GM19099 (cell line): Measurements from ENCODE around the gene BABAM1.

Experiments
- POLR2A ChIP-seq: IDR thresholded peaks from 3 replicates; pipeline ENCODE4 v1.6.1; 2011; ENCODE audit warnings: low read depth; ENCODE audit not compliant: insufficient read length; ENCODE audit errors: extremely low read depth

BABAM1 gene

DNA sequence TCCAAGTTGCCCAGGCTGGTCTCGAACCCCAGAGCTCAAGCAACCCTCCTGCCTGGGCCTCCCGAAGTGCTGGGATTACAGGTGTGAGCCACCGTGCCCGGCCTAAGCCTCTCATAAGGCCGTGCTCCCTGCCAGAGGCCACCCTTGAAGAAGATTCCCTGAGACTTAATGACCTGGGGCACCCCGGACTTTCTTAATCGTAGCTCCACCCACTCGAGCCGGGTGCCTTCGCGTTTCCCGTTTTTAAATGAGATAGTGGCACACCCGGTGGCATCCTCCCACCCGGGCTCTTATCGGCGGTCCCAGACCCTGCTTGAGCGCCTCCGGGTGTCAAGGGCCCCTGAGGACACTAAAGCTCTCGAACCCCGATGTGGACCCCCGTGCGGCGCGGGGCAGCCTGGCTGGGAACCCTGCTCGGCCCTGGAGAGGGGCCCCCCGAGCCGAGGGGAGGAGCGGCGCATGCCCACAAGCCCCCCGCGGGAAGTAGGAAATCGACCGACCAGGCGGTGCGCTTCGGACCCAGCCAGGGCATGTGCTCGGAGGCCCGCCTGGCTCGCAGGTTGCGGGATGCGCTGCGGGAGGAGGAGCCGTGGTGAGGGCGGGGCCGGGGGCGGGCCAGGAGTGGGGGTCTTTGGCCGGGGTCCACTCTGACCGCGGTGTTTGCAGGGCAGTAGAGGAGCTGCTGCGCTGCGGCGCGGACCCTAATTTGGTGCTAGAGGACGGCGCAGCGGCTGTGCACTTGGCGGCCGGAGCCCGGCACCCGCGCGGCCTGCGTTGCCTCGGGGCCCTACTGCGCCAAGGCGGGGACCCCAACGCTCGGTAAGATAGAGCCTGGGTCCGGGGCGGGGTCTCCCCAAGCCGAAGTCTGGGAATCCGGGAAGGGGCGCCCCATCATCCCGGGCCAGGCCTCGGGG, 14.4 kb downstream of the BABAM1 start, which contains the start of gene ANKLE1:
TSS of gene ANKLE1 (plus strand) at position 511 of the 914 bp plus-strand sequence. CDS start at position 531, 20 bp downstream.
- TF ChIP-seq POLR2A = peak; percentile 39

DNA sequence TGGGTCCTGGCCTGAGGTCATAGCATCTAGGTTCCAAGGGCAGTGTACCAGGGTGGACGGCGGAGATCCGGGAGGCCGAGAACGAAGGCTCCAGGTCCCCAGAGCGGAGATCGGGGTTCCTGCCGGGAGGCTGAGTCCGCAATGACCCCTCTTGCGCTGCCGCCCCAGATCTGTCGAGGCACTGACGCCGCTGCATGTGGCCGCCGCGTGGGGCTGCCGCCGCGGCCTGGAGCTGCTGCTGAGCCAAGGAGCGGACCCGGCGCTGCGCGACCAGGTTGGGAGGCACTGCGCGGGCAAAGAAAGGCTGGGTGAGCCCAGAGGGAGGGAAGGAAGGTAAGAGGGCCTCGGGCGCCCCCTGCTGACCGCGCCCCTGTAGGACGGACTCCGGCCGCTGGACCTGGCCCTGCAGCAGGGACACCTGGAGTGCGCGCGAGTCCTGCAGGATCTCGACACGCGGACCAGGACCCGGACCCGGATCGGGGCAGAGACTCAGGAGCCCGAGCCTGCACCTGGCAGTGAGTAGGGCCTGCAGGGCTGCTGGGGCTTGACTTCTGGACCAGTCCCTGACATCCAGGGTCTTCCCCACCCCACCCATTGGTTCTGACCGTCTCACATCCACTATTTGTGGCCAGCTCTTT, 15.4 kb downstream of the BABAM1 start:
- peak; percentile 25 for TF ChIP-seq POLR2A

DNA sequence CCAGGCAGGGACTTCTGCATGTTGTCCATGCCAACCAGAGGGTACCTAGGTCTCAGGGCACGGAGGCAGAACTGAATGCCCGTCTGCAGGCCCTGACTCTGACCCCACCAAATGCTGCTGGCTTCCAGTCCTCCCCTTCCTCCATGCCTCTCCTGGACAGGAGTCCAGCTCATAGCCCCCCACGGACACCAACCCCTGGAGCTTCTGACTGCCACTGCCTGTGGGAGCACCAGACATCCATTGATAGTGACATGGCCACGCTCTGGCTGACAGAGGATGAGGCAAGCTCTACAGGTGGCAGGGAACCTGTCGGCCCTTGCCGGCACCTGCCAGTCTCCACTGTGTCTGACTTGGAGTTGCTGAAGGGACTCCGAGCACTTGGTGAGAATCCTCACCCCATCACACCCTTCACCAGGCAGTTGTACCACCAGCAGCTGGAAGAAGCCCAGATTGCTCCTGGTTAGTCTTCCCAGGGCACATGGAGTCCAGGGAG, 16.3 kb downstream of the BABAM1 start:
- no peak for TF ChIP-seq POLR2A

DNA sequence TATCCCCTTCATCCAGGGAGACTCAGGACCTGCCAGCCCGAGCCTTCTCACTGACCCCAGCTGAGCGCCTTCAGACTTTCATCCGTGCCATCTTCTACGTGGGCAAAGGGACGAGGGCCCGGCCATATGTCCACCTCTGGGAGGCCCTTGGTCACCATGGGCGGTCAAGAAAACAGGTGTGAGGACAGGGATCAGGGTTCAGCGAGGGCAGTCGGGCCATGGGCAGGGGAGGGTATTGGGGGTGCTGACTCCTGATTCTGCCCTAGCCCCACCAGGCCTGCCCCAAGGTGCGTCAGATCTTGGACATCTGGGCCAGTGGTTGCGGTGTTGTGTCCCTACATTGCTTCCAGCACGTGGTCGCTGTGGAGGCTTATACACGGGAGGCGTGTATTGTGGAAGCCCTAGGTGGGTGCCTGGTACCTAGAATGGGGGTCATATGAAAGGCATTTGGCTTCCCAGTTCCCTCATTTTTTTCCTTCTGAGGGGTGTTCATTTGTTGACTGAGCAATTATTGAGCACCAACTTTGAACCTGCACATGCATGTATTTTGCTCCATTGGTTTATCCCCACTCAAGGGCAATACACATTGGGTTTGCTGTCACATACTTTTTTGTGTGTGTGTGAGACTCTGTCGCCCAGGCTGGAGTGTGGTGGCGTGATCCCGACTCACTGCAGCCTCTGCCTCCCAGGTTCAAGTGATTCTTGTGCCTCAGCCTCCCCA, 18.3 kb downstream of the BABAM1 start:
- TF ChIP-seq POLR2A = no peak

DNA sequence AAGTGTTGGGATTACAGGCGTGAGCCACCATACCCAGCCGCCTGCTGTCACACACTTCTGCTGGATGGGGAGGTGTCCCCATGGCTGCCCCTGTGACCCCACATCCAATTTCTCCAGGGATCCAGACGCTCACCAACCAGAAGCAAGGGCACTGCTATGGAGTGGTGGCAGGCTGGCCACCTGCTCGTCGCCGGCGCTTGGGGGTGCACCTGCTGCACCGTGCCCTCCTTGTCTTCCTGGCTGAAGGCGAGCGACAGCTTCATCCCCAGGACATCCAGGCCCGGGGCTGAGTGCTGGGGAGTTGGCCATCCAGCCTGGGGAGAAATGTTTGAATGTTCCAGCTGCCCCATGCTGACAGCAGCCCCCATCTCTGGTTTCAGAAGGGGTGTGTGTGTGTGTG, 19.0 kb downstream of the BABAM1 start:
- TF ChIP-seq POLR2A = no peak

DNA sequence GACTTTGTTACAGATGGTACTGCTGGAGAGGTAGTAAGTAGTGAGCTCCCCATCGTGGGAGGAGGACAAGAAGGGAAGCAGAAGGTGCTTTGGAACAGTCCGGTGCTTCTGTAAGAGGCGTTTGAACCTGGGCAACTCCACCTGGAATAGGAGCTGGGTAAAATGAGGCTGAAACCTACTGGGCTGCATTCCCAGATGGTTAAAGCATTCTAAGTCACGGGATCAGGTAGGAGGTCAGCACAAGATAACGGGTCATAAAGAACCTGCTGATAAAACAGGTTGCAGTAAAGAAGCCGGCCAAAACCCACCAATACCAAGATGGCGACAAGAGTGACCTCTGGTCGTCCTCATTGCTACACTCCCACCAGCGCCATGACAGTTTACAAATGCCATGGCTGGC, 19.5 kb downstream of the BABAM1 start:
- TF ChIP-seq POLR2A = no peak

DNA sequence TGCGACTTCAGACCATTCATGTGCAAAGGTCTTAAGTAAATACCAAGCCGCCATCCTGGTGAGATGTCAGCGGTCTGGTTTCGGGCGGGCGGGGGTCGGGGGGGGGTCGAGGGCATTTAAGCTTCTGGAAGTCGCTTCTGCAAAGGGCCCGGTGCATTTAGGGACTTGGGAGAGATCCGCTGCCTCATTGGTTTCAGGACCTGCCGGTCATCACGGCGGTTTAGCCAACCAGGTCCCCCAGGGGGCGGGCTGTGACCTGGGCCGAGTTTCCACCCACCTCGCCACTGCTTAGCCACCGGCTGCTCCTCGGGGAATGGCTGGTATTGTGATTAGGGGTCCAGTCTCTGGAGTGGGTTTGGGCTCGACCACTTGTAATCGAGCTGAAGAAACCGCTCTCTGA, 22.2 kb downstream of the BABAM1 start:
- no peak for TF ChIP-seq POLR2A

DNA sequence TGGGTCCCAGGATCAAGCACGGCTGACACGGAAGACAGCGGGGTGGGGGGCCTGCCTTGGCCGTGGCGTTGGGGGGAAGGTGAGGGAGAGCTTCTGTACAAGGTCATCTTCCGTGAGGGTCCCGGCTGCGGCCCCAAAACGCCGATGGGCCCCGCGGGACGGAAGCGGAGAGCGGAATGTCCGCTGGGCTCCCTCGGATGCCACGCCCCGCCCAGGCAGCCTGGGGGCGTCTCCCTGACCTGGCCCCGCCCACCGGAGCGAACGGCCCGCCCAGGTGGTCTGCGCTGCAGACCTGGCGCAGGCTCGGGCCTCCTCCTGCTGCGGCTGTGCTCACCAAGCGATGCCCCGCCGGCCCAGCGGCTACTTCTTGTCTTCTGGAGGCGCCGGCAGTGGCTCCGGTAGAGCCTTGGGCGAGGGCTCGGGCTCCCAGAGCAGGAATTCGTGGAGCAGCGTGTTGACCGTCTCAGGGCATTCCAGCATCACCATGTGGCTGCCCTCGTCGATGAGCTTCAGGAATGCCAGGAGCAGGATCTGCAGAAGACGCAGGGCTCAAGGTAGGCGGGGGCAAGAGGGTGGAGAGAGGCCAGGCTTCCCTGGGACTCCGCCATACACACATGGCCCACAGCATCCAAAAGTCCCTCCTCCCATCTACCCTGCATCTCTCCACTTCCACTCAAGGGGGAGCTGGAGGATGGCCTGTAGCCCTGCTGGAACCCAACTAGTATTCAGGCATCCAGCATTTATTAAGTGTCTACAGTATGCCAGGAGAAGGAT, 25.2 kb downstream of the BABAM1 start:
- TF ChIP-seq POLR2A = peak; percentile 55

DNA sequence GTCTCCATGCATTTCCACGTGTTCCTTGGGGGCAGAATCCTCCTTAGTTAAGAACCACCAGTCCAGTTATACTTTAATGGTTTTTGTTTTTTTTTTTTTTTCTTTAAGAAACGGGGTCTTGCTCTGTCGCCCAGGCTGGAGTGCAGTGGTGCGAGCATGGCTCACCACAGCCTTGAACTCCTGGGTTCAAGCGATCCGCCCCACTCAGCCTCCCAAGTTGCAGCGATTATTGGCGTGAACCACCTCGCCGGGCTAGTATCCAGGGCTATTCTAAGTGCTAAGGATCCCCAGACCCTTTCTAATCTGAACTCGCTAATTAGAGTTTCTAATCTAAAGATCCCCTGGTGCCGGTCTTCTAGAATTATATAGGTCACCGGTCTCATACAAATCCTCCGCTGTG, 26.4 kb downstream of the BABAM1 start:
- TF ChIP-seq POLR2A = no peak

DNA sequence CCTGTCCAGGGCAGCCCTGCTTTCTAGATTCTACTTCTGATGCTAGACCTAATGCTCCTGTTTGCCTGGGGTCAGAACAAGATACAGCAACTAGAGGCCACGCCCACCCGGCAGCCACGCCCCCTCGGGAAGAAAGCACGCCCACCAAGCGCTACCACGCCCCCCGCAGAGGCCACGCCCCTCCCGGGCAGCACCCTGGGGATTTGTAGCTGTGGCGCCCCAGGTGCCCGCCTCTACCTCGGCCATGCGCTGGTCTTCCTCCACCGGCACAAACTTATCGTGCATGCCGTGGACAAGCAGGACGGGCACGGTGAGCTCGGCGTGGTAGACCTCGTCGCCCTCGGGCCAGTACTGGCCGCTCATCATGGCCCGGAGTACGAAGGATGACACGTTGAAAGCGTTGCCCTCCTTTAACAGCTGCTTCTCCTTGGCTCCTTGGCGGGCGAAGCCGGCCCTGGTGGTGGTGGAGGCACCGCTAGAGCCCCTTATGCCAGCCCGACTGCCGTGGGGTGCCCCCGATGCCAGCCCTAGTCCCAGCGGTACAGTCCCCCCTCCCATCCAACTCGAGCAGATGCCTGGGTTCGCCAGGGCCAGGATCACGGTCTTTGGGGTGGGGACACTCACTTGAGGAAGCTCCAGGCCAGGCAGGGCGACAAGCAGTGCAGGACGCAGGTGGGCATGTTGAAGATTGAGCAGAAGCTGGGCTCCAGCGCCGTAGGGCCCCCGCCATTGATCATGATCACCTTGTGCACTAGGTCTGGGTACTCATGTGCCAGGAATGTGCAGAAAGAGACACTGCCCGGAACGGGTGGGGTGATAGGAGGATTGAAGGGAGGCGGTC, 27.0 kb downstream of the BABAM1 start:
- no peak for TF ChIP-seq POLR2A

DNA sequence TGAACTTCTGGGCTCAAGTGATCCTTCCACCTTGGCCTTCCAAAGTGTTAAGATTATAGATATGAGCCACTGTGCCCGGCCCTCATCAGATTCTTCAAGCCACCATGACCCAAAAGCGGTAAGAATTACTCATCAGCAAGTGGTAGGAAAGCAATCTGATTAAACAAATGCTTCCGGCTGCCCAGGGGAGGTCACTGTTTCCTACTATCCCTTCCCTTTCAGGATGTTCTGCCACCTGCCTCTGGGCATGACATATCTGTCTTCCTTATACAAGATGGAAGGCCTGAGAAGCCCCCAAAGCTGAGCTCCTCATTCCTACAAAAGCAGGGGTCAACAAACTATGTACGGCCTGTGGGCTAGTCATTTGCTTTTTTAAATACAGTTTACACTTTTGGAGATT, 29.0 kb downstream of the BABAM1 start:
- TF ChIP-seq POLR2A = no peak

DNA sequence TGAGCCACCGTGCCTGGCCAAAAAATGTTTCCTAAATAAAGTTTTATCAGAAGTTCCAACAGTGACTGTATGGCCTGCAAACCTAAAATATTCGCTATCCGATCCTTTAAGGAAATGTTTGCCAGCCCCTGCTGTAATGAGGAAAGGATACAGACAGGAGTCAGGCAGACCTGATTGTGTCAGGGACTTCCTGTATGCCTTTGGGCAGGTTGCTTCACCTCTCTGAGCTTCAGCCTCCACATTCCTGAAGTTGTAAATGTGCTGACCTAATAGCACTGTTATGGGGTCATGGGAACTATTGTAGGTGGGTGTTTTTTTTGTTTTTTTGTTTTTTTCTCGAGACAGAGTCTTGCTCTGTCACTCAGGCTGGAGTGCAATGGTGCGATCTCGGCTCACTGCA, 29.7 kb downstream of the BABAM1 start:
- no peak for TF ChIP-seq POLR2A

DNA sequence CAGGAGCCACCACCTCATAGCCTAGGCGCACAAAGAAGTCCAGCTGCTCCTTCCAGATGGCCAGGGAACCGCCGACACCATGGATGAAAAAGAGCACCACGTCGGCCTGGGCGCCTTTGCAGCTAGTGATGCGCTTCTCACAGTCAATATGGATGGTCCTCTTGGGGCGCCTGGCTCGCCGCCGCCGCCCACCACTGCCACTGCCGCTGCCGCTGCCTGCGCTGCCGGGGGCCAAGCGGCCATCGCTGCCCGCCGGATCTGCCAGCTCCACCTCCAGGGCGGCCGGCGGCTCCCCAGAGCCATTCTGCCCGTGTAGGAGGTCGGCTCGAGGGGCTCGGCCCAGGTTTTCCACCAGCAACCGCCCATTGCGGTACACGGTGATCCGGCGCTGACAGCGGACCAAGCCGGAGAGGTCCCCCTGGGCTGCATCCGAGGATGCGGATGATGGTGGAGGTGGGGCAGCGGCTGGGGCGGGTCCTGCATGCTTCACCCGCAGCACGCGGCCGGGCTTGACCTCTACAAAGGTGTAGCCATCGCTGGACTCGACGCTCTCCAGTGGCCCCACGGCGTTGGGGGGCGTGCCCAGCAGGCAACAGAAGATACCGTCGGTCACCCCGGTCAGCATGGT, 33.9 kb downstream of the BABAM1 start:
- no peak for TF ChIP-seq POLR2A
